ENCODE measurements around the gene POLR2L.

GRCh38 chr11:833849-834311, 8.4 kb downstream of the POLR2L start:
- no peak for TF ChIP-seq POLR2AphosphoS5 (IDR thresholded peaks at IDR 0.05; ENCODE audit: low read depth, low read length)
- TF ChIP-seq TAF1 (IDR thresholded peaks at IDR 0.05; ENCODE audit: low read depth, low read length): no peak
- no peak for TF ChIP-seq SPI1 (IDR thresholded peaks at IDR 0.05; ENCODE audit: low read depth, low read length)
- TF ChIP-seq POLR2A (IDR thresholded peaks at IDR 0.05; ENCODE audit: low read depth, low read length): no peak
